Inflammatory macrophage treated with lipopolysaccharide for 4 hours (primary cell): ENCODE data around the gene CCDC141.
"Not testable (repeated sequence)": the region's sequence is repeated elsewhere in the genome, so short reads cannot be mapped to it uniquely, and the experiment has no call there.

ENCODE experiments used
- DNase-seq: peaks from one replicate; pipeline ENCODE4 v3.0.0-alpha.2; 2020

The CCDC141 gene

GRCh38 chr2:179031731-179032408 lies 18.1 kb downstream of the CCDC141 start:
- DNase-seq = no peak

DNA sequence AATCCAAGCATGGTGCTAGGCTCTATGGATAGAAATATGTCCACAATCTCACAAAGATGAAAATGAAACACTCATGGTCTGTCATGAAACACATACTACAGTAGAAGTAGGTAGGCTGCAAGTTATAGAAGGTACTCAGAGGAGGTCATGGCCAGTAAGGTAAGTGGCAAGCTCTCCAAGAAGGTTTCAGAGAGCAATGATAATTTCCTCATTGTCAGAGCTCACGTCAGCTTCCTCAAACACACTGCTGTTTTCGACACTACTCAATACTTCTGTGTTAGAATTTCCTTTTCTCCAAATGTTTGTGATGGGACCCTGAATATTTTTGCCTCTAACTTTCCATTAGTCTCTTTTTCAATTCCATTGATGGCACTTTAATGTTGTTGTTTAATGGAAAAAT lies 25.5 kb downstream of the CCDC141 start:
- DNase-seq = peak; percentile 15

- no peak for DNase-seq
Measured at GRCh38 chr2:179022685-179023084, 27.3 kb downstream of the CCDC141 start.

DNA sequence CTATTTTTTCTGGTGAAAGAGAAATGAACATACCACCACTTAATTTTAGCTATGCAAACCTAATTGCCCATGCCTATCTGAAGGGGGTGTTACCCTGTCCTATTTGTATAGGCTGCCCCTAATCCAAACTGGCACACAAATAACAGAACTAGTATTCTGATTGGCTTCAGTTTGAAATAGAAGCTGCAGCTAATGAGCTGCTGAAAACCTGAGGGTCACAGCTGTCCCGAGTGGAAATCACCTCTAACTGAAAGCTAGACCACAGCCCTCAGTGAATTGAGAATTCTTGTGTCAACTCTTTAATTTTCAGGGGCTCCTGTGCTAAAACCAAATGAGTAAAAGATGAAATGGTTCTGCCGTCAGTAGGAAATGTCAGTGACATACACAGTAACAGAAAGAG lies 28.7 kb downstream of the CCDC141 start:
- no peak for DNase-seq

GRCh38 chr2:179020156-179020750 lies 29.7 kb downstream of the CCDC141 start:
- DNase-seq = peak; percentile 10

- no peak for DNase-seq
Measured at GRCh38 chr2:179019260-179019659, 30.7 kb downstream of the CCDC141 start.

DNA sequence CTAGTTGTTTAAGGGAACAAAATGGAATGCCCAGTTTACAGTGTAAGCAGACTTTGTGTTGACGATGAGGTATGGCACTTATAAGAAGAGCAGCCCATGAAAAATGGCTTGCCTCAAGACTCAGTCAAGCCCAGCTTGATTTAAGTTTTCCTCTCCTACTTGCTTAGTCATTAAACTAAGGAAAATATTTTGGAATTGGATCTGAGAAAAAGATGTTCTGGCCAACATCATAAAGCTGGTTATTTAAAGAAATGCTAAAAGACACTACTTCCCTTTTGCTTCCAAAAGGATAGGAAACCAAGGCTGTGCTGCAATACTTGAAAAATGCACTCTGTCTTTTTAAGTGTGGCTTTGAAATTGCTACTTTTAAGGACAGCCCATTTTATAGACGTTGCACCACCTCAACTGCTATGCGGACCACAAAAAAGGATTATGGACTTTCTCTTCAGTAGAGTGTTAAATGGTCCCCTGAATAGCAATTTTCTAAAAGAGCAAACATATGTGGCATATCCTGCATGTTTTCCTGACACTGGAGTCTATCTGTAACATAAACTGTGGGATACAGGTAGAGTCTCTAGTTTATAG lies 32.1 kb downstream of the CCDC141 start:
- no peak for DNase-seq

- DNase-seq = not testable (repeated sequence)
Measured at GRCh38 chr2:179014189-179014588, 35.7 kb downstream of the CCDC141 start.

GRCh38 chr2:179005976-179006375 lies 44.0 kb downstream of the CCDC141 start:
- no peak for DNase-seq

DNA sequence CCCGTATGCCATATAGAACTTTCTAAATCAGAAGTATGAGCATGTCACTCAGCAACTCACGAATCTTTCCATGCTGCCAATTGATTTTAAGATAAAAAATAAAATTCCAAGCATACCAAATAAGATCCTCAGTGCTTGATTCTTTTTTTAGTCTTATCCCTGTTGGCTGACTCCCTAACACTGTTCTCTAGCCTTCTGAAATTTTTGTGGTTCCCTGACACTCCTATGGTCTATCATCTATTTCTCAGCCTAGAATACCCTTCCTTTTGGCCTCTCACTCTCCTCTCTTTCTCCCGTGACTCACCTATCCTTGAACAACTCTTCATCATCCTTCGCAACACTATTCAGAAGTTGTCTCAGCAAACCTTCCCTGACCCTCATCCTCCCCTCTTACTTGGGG lies 50.5 kb downstream of the CCDC141 start:
- no peak for DNase-seq

DNA sequence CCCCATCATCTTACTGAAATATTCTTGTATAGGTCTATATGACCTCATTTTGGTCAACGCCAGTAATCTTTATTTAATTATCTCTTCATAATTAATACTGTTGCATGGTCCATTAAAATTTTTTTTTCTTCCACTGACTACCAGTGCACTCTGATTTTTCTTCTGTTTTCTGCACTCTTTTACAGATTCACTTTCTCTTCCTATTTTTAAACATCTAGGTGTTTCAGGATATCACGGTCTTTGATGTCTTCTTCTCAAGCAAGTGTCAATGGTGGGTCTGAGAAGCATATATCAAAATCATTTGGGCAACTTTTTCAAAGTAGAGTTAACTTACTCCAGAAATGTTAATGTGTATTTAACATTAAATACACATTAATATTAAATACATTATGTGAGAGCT lies 51.4 kb downstream of the CCDC141 start:
- DNase-seq = no peak

- no peak for DNase-seq
Measured at GRCh38 chr2:178997477-178997876, 52.5 kb downstream of the CCDC141 start.

- DNase-seq = no peak
Measured at GRCh38 chr2:178997067-178997466, 52.9 kb downstream of the CCDC141 start.

- no peak for DNase-seq
Measured at GRCh38 chr2:178994264-178994663, 55.7 kb downstream of the CCDC141 start.

DNA sequence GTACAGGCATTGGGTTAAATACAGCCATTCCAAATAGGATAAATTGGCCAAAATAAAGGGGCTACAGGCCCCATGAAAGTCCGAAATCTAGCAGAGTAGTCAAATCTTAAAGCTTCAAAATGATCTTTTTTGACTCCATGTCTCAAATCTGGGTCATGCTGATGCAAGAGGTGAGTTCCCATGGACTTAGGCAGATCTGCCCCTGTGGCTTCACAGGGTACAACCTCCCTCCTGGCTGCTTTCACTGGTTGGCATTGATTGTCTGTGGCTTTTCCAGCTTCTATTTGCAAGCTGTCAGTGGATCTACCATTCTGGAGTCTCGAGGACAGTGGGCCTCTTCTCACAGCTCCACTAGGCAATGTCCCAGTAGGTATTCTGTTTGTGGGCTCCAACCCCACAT lies 56.1 kb downstream of the CCDC141 start:
- no peak for DNase-seq

- DNase-seq = not testable (repeated sequence)
Measured at GRCh38 chr2:178992719-178993118, 57.2 kb downstream of the CCDC141 start.

- no peak for DNase-seq
Measured at GRCh38 chr2:178990533-178991241, 59.2 kb downstream of the CCDC141 start.

DNA sequence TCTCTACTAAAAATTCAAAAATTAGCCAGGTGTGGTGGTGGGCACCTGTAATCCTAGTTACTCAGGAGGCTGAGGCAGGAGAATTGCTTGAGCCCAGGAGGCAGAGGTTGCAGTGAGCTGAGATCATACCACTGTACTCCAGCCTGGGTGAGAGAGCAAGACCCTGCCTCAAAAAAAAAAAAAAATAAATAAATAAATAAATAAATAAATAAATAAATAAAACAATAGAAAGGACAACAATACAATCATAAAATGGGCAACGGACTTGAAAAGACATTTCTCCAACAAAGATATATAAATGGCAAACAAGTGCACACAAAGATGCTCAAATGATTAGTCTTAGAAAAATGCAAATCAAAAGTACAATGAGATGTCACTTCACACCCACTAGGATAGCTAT lies 60.5 kb downstream of the CCDC141 start:
- DNase-seq = not testable (repeated sequence)

- DNase-seq = not testable (repeated sequence)
Measured at GRCh38 chr2:178982652-178983051, 67.3 kb downstream of the CCDC141 start.

- no peak for DNase-seq
Measured at GRCh38 chr2:178980815-178981214, 69.1 kb downstream of the CCDC141 start.

DNA sequence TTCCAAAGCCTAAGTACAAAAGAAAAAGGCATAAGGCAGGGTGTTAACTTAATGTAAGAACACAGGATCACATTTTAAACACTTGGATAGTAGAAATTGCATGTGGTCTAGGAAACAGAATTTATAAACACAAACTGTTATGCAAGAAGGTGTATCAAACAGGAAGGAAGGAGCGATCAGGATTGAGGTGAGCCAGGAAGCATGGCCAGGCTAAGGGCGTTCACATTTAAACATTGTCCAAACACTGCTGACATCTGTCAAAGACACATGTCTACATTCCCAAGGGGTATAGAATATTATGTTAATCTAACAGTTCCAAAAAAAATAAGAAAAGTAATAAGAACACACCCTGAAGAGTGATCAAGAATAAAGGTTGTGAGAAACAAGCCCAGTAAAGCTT lies 71.3 kb downstream of the CCDC141 start:
- DNase-seq = no peak

DNA sequence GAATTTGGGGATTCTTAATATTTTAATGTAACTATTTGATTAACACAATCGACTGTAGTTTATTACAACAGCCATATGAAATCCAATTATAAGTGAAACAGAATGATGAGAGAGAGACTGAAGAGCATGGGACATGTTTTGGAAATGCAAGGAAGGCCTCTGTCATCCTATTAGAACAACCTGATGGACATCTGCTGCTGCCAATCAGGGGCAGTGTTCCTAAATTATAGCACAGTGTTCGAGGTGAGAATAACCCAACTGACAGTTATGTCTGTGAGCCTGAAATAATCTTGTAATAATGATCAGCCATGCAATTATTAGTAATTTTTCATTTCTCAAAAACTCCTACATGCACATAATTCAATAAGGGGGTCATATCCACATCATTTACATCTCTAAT lies 73.6 kb downstream of the CCDC141 start:
- DNase-seq = no peak

GRCh38 chr2:178962805-178963433 lies 87.0 kb downstream of the CCDC141 start:
- no peak for DNase-seq
